ENCODE results near the gene PGBD4.
"Not testable (repeated sequence)": the region's sequence is repeated elsewhere in the genome, so short reads cannot be mapped to it uniquely, and the experiment has no call there.

Gene PGBD4

GRCh38 chr15:34114215-34114614, 12.3 kb downstream of the PGBD4 start:
- no peak for DNase-seq (ENCODE audit: low read depth in 2 of 2)

DNA sequence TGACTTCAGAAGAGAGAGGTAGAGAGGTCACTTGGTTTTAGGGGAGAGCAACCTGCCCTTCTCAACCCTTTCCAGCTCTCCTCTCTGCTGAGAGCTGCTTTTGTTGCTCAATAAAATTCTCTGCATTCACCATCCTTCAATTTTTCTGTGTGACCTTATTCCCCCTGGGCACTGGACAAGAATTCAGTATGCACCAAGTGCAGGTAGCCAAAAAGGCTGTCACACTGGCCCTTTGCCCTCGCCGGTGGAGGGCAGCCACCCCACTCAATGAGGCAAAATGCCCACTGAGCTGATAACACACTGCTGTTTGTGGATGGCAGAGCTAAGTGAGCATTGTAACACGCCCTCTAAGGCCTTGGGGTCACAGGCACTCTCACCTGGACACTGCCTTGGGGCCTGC, 12.9 kb downstream of the PGBD4 start:
- DNase-seq (ENCODE audit: low read depth in 2 of 2) = no peak

- no peak for DNase-seq (ENCODE audit: low read depth in 2 of 2)
These were observed 14.7 kb downstream of the PGBD4 start for GRCh38 chr15:34116620-34117019.

- no peak for DNase-seq (ENCODE audit: low read depth in 2 of 2)
These were observed 17.4 kb downstream of the PGBD4 start for GRCh38 chr15:34119291-34119690.

- DNase-seq (ENCODE audit: low read depth in 2 of 2) = not testable (repeated sequence)
These were observed 18.5 kb downstream of the PGBD4 start for GRCh38 chr15:34120420-34120819.

GRCh38 chr15:34121786-34122185, 19.9 kb downstream of the PGBD4 start:
- DNase-seq (ENCODE audit: low read depth in 2 of 2) = not testable (repeated sequence)

DNA sequence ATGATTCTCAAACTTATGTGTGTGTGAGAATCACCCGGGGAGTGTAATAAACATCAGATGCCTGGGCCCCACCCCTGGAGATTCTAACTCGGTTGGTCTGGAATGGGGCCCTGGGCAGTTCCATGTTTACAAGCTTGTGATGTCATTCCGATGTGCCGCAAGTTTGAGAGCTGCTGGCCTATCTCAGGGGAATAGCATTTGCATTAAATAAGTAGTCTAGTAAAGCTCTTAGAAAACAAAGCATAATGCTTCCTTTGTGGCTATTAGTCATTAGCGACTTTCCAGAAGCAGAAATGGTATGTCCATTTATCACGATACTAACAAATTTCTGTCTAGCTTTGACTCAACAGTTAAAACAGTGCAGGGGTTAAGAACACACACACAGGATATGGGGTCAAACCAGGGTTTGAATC, 20.9 kb downstream of the PGBD4 start:
- peak; percentile 19 to 21 for DNase-seq (ENCODE audit: low read depth in 2 of 2)

DNA sequence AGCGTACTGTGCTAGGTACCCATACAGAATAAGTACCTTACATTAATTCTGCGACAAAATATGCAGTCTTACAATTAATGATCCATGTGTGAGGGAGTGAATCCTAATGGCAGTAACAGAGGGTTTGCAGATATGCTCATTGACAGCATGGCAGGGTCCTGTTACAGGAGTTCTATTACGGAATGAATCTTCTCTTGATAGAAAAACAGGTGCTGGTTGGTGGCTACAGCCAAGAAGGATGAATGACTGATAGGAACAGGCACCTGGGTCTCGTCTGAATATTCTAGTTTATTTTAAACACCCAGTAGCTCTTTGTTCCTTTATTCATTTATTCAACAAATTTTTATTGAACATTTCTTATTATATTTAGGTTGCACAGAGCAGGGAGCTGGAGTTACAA, 22.8 kb downstream of the PGBD4 start:
- DNase-seq (ENCODE audit: low read depth in 2 of 2) = no peak

GRCh38 chr15:34125945-34126344, 24.1 kb downstream of the PGBD4 start:
- no peak for DNase-seq (ENCODE audit: low read depth in 2 of 2)

GRCh38 chr15:34126522-34126921, 24.6 kb downstream of the PGBD4 start:
- DNase-seq (ENCODE audit: low read depth in 2 of 2) = no peak

DNA sequence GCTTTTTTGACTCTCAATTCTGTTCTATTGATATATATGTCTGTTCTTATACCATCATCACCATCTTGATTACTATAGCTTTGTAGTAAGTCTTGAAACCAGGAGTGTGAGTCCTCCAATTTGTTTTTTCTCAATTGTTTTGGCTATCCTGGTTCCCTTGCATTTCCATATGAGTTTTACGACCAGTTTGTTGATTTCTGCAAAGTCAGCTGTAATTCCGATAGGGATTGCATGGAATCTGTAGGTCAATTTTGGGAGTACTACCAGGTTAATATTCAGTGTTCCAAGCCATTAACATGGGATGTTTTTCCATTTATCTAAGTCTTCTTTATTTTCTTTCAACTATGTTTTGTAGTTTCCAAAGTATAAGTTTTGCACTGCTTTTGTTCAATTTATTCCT, 27.0 kb downstream of the PGBD4 start:
- no peak for DNase-seq (ENCODE audit: low read depth in 2 of 2)

DNA sequence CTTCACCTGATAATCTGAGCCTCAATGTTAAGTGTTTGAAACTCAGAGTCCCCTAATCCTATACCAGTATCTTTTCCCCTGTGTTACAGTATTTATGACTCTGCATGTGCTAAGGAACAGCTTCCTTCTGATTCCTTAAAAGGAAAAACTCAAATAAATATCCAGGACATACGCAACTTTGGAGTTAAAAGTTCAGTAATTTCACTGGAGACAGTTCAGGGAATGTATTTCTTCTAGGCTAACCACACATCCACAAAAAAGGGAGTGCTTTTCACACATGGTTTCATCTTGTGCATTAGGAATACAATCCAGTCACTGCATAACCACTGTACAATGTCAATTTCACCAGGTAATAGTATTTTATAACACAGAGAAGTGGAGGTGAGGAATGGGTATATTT, 31.0 kb downstream of the PGBD4 start:
- DNase-seq (ENCODE audit: low read depth in 2 of 2) = no peak

GRCh38 chr15:34133511-34133910, 31.6 kb downstream of the PGBD4 start:
- DNase-seq (ENCODE audit: low read depth in 2 of 2) = no peak

DNA sequence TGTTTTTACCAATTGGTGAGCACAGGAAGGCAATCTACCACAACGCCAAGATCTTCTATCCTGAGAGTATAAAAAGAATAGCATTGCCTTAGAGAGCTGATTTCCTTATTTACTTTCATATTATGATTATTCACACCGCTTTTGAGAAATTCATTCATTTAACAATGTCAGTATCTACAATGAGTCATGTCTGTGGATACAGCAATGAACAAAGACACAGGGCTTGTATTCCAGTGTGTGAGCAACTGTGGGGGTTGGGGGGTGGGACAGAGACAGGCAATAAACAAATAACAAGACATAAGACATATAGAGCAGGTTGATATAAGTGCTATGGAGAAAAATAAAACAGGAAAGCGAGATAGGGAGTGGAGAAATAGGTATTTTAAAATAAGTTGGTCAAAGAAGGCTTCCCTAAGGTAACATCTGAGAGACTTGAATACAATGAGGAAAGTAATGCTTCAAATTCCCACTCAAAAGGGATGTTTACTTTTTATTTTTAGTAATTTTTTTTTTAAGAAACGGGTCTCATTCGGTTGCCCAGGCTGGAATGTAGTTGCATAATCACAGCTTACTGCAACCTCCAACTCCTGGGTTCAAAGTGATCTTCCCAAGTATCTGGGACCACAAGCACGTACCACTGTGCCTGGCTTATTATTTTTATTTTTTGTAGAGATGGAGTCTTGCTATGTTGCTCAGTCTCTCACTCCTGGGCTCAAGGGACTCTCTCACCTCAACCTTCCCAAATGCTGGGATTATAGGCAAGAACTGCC, 45.7 kb downstream of the PGBD4 start:
- DNase-seq (ENCODE audit: low read depth in 2 of 2) = no peak

- no peak for DNase-seq (ENCODE audit: low read depth in 2 of 2)
These were observed 52.9 kb downstream of the PGBD4 start for GRCh38 chr15:34154725-34155204.

GRCh38 chr15:34155859-34156258, 54.0 kb downstream of the PGBD4 start:
- DNase-seq (ENCODE audit: low read depth in 2 of 2) = no peak

Data from fibroblast of skin of left biceps (primary cell).